Endodermal cell (in vitro differentiated cells): ENCODE measurements around the gene PRKCB. TPM values are rescaled to one million over a fixed set of nuclear protein-coding genes. Genes with fewer than 3 reads are reported as not detected.

Experiments
- DNase-seq: peaks from one replicate; pipeline ENCODE4 v3.0.0-alpha.2; 2017
- H3K27ac ChIP-seq: 2 replicates; pipeline ENCODE4 v1.5.1; 2013; ENCODE audit warnings: mild to moderate bottlenecking, low read depth, low read length, moderate library complexity
- H3K27me3 ChIP-seq: 2 replicates; pipeline ENCODE4 v1.6.1; 2013; ENCODE audit warnings: mild to moderate bottlenecking, low read length, moderate library complexity; ENCODE audit not compliant: insufficient read depth, control insufficient read depth, poor library complexity, severe bottlenecking
- H3K36me3 ChIP-seq: 2 replicates; pipeline ENCODE4 v1.7.0; 2013; ENCODE audit warnings: mild to moderate bottlenecking, low read length, moderate library complexity; ENCODE audit not compliant: control insufficient read depth, insufficient read depth
- H3K4me1 ChIP-seq: one replicate; pipeline ENCODE4 v1.7.0; 2013; ENCODE audit warnings: low read length; ENCODE audit not compliant: control insufficient read depth, insufficient read depth
- H3K4me3 ChIP-seq: 2 replicates; pipeline ENCODE4 v1.5.1; 2013; ENCODE audit warnings: mild to moderate bottlenecking, low read length, moderate library complexity
- H3K9ac ChIP-seq: 2 replicates; pipeline ENCODE4 v1.6.1; 2013; ENCODE audit warnings: mild to moderate bottlenecking, low read length, moderate library complexity; ENCODE audit not compliant: poor library complexity, severe bottlenecking; ENCODE audit errors: extremely low read depth
- H3K9me3 ChIP-seq: 2 replicates; pipeline ENCODE4 v1.6.1; 2013; ENCODE audit warnings: mild to moderate bottlenecking, low read length, moderate library complexity; ENCODE audit not compliant: control insufficient read depth
- H3K27ac Mint-ChIP-seq: 2 replicates; pipeline ENCODE4 v1.8.0; 2020; ENCODE audit warnings: mixed read lengths
- H3K27me3 Mint-ChIP-seq: 2 replicates; pipeline ENCODE4 v1.8.0; 2021; ENCODE audit warnings: mild to moderate bottlenecking, mixed read lengths; ENCODE audit not compliant: insufficient read depth
- H3K36me3 Mint-ChIP-seq: 2 replicates; pipeline ENCODE4 v1.8.0; 2020; ENCODE audit warnings: low read depth, mixed read lengths
- H3K4me1 Mint-ChIP-seq: 2 replicates; pipeline ENCODE4 v1.8.0; 2020; ENCODE audit warnings: mixed read lengths
- H3K4me3 Mint-ChIP-seq: 2 replicates; pipeline ENCODE4 v1.8.0; 2020; ENCODE audit warnings: mild to moderate bottlenecking, moderate library complexity, mixed read lengths
- H3K9me3 Mint-ChIP-seq: 2 replicates; pipeline ENCODE4 v1.8.0; 2020; ENCODE audit warnings: mild to moderate bottlenecking, mixed read lengths
- CTCF ChIP-seq: fragments of 200-600 bp; sonication (generic); conservative IDR thresholded peaks from 2 replicates; pipeline ENCODE4 v1.5.0; 2021; ENCODE audit warnings: antibody characterized with exemption, mild to moderate bottlenecking
- WGBS, 2 experiments: methylation state at CpG; one replicate each; pipeline versions ENCODE4 v1.1.5 to v1.1.7; 2013; ENCODE audit warnings: missing lambda C conversion rate in 2 of 2, mixed read lengths in 1 of 2; ENCODE audit not compliant: insufficient coverage in 1 of 2, insufficient read length in 1 of 2; 5-methylcytosine and 5-hydroxymethylcytosine counted together
- total RNA-seq, 2 donors: library from RNA; stranded (reverse); fragmentation: NEBNext Ultra II Directional in 1 of 2; extraction: Animal tissue kit (Norgen Biotek cat#: 25700) in 1 of 2; gene quantifications; 2 replicates in 1 of 2; 3 replicates in 1 of 2; pipeline ENCODE4 v1.2.1, GENCODE V29; 2021

PRKCB gene
- total RNA-seq, 2 donors from 2014 or later: 0.38 to 1.1 TPM

GRCh38 chr16:23893986-23894385 is 58.2 kb downstream of the PRKCB start:
- Mint-ChIP-seq H3K27me3 (peaks cover 12% of the 10 kb centered on the region), H3K27ac (no peak overlapping the region), H3K9me3 (no peaks in the 10 kb centered on the region), H3K36me3 (no peaks in the 10 kb centered on the region), H3K4me1 (no peaks in the 10 kb centered on the region), H3K4me3 (no peak overlapping the region)
- Histone ChIP-seq H3K36me3 (no peaks in the 10 kb centered on the region), H3K4me1 (no peaks in the 10 kb centered on the region), H3K4me3 (no peak overlapping the region), H3K27me3 (no peaks in the 10 kb centered on the region), H3K9ac (no peak overlapping the region), H3K9me3 (no peaks in the 10 kb centered on the region), H3K27ac (no peak overlapping the region)
- DNase-seq: no peak
- WGBS, 2 experiments: 94 to 100% methylated on average over 1 of the region's 1 CpG
- TF ChIP-seq CTCF: no peak

GRCh38 chr16:23895052-23895451 is 59.3 kb downstream of the PRKCB start:
- H3K4me1 Mint-ChIP-seq: no peaks in the 10 kb centered on the region
- Histone ChIP-seq H3K4me3 (no peak overlapping the region), H3K4me1 (no peaks in the 10 kb centered on the region), H3K36me3 (no peaks in the 10 kb centered on the region), H3K27ac (no peak overlapping the region), H3K9me3 (no peaks in the 10 kb centered on the region), H3K9ac (no peak overlapping the region), H3K27me3 (no peaks in the 10 kb centered on the region)
- no peaks in the 10 kb centered on the region for H3K9me3 Mint-ChIP-seq
- H3K27me3 Mint-ChIP-seq: peaks cover 11% of the 10 kb centered on the region
- H3K27ac Mint-ChIP-seq: no peak overlapping the region
- no peak for DNase-seq
- no peak for TF ChIP-seq CTCF
- H3K4me3 Mint-ChIP-seq: no peak overlapping the region
- H3K36me3 Mint-ChIP-seq: no peaks in the 10 kb centered on the region

- no peak for TF ChIP-seq CTCF
- Histone ChIP-seq H3K9me3 (no peaks in the 10 kb centered on the region), H3K4me3 (no peak overlapping the region), H3K9ac (no peak overlapping the region), H3K36me3 (no peaks in the 10 kb centered on the region), H3K27ac (no peak overlapping the region), H3K4me1 (no peaks in the 10 kb centered on the region), H3K27me3 (no peaks in the 10 kb centered on the region)
- Mint-ChIP-seq H3K4me3 (no peak overlapping the region), H3K36me3 (no peaks in the 10 kb centered on the region), H3K9me3 (no peaks in the 10 kb centered on the region), H3K4me1 (peaks cover 10% of the 10 kb centered on the region), H3K27ac (no peak overlapping the region), H3K27me3 (peaks cover 4% of the 10 kb centered on the region)
- DNase-seq: no peak
- WGBS, 2 experiments: 88 to 90% methylated on average over 6 of the region's 6 CpGs
Observed at GRCh38 chr16:23896832-23897821, 61.3 kb downstream of the PRKCB start.
